Vagina (tissue), 2 donors: ENCODE data around the gene ODF4. TPM values are rescaled to one million over a fixed set of nuclear protein-coding genes. Genes with fewer than 3 reads are reported as not detected.

ENCODE experiments used
- DNase-seq, 2 donors: peaks; one replicate each; pipeline ENCODE4 v3.0.0-alpha.2; 2017; ENCODE audit errors: extremely low spot score in 2 of 2
- H3K27ac ChIP-seq: fragments of 200-600 bp; sonication (generic); one replicate; pipeline ENCODE4 v1.5.1; 2019
- H3K27me3 ChIP-seq: fragments of 200-600 bp; sonication (generic); one replicate; pipeline ENCODE4 v1.5.1; 2019
- H3K36me3 ChIP-seq, 2 donors: fragments of 200-600 bp; sonication (generic); one replicate each; pipeline ENCODE4 v1.5.1; 2017 to 2019
- H3K4me1 ChIP-seq: fragments of 200-600 bp; sonication (generic); one replicate; pipeline ENCODE4 v1.5.1; 2019
- H3K4me3 ChIP-seq, 2 donors: fragments of 200-600 bp; sonication (generic); 1 replicate in 1 of 2; 2 replicates in 1 of 2; pipeline ENCODE4 v1.5.1; 2016 to 2019
- H3K9me3 ChIP-seq: fragments of 200-600 bp; sonication (generic); one replicate; pipeline ENCODE4 v1.5.1; 2019
- CTCF ChIP-seq, 3 experiments: fragments of 450-650 bp in 2 of 3; fragments of 200-600 bp in 1 of 3; sonication (generic) in 1 of 3; IDR thresholded peaks; one replicate each; pipeline ENCODE4 v1.5.1; 2017 to 2019; ENCODE audit warnings: antibody characterized with exemption in 3 of 3, mild to moderate bottlenecking in 2 of 3, moderate library complexity in 2 of 3
- POLR2A ChIP-seq, 2 donors: fragments of 450-650 bp; IDR thresholded peaks; one replicate each; pipeline ENCODE4 v1.6.1; 2017; ENCODE audit warnings: antibody characterized with exemption in 2 of 2, mild to moderate bottlenecking in 2 of 2, moderate library complexity in 2 of 2
- POLR2AphosphoS5 ChIP-seq, 2 donors: sonication (generic); formaldehyde crosslinking; IDR thresholded peaks; one replicate each; pipeline ENCODE4 v1.9.0; 2017; ENCODE audit warnings: antibody characterized with exemption in 2 of 2, mild to moderate bottlenecking in 2 of 2, low read depth in 1 of 2; ENCODE audit not compliant: insufficient read depth in 1 of 2
- intact Hi-C: fragments of 100-400 bp; cut with DNase I; formaldehyde crosslinking; loops from one replicate; pipeline ENCODE4 v1.15.1; 2023
- total RNA-seq: library from RNA; depleted of rRNA; stranded (reverse); fragments of >200 nt; gene quantifications from one replicate; pipeline ENCODE4 v1.2.3, GENCODE V29; 2016

The ODF4 gene
- total RNA-seq, 1 donor from 2014 or later, result not detected

- no peak for DNase-seq
- no peaks in the 10 kb centered on the region for H3K36me3 ChIP-seq
- H3K9me3 ChIP-seq, result no peaks in the 10 kb centered on the region
- no peak for TF ChIP-seq POLR2AphosphoS5 (IDR thresholded peaks at IDR 0.05; ENCODE audit: insufficient read depth in 1 of 2, low read depth in 1 of 2)
- TF ChIP-seq CTCF (IDR thresholded peaks at IDR 0.05), result no peak
- no peak for TF ChIP-seq POLR2A (IDR thresholded peaks at IDR 0.05)
- H3K4me1 ChIP-seq, result peaks cover 13% of the 10 kb centered on the region
- no peak overlapping the region for H3K4me3 ChIP-seq
- intact Hi-C loops, result no loop called here
- no peak overlapping the region for H3K27ac ChIP-seq
- H3K27me3 ChIP-seq, result peaks cover 5% of the 10 kb centered on the region
Observed at GRCh38 chr17:8312726-8313600, 26.7 kb upstream of the ODF4 start.

DNA sequence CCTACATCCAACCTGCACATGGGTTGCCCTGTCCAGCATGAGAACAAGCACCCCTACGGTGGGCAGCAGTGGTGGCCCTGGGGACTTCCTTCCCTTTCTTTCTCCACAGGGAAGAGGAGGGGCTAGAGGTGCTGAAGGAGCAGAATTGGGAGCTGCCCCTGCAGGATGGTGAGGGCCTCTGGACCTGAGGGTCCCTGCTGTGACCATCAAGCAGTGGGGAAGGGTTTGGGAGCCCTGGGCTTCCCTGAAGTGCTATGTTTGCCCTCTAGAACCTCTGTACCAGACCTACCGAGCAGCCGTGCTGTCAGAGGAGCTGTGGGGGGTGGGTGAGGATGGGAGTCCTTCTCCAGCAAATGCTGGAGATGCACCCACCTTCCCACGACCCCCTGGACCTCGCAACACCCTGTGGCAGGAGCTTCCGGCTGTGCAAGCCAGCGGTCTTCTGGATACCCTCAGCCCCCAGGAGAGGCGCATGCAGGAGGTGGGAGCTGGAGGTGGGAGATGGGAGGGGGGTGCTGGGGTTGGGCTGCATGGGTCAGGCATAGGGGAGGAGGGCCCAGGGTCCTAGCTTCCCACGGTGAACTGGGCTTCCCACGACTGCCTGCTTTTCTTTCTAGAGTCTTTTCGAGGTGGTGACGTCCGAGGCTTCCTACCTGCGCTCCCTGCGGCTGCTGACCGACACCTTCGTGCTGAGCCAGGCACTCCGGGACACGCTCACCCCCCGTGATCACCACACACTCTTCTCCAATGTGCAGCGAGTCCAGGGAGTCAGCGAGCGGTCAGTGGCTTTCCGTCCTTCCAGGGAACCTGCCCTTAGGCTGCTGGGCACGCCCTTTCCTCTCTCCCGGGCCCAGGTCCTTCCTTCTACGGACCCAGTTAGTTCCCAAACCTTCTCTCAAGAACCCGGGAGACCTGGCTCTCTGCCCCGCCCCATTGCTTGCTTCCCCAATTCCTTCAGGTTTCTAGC, 24.6 kb upstream of the ODF4 start:
- H3K4me1 ChIP-seq, result peaks cover 13% of the 10 kb centered on the region
- TF ChIP-seq POLR2A (IDR thresholded peaks at IDR 0.05) (no peak), POLR2AphosphoS5 (IDR thresholded peaks at IDR 0.05; ENCODE audit: insufficient read depth in 1 of 2, low read depth in 1 of 2) (no peak), CTCF (IDR thresholded peaks at IDR 0.05) (no peak)
- intact Hi-C loops, result no loop called here
- no peaks in the 10 kb centered on the region for H3K9me3 ChIP-seq
- DNase-seq, result no peak
- peaks cover 5% of the 10 kb centered on the region for H3K27me3 ChIP-seq
- no peak overlapping the region for H3K27ac ChIP-seq
- no peaks in the 10 kb centered on the region for H3K36me3 ChIP-seq
- H3K4me3 ChIP-seq, result no peak overlapping the region

GRCh38 chr17:8315764-8316217, 23.8 kb upstream of the ODF4 start:
- H3K36me3 ChIP-seq, result no peaks in the 10 kb centered on the region
- H3K4me3 ChIP-seq, result no peak overlapping the region
- H3K27ac ChIP-seq, result no peak overlapping the region
- DNase-seq, result no peak
- peaks cover 13% of the 10 kb centered on the region for H3K4me1 ChIP-seq
- intact Hi-C loops, result no loop called here
- no peaks in the 10 kb centered on the region for H3K9me3 ChIP-seq
- TF ChIP-seq CTCF (IDR thresholded peaks at IDR 0.05) (no peak), POLR2A (IDR thresholded peaks at IDR 0.05) (no peak), POLR2AphosphoS5 (IDR thresholded peaks at IDR 0.05; ENCODE audit: insufficient read depth in 1 of 2, low read depth in 1 of 2) (no peak)
- H3K27me3 ChIP-seq, result peaks cover 5% of the 10 kb centered on the region

DNA sequence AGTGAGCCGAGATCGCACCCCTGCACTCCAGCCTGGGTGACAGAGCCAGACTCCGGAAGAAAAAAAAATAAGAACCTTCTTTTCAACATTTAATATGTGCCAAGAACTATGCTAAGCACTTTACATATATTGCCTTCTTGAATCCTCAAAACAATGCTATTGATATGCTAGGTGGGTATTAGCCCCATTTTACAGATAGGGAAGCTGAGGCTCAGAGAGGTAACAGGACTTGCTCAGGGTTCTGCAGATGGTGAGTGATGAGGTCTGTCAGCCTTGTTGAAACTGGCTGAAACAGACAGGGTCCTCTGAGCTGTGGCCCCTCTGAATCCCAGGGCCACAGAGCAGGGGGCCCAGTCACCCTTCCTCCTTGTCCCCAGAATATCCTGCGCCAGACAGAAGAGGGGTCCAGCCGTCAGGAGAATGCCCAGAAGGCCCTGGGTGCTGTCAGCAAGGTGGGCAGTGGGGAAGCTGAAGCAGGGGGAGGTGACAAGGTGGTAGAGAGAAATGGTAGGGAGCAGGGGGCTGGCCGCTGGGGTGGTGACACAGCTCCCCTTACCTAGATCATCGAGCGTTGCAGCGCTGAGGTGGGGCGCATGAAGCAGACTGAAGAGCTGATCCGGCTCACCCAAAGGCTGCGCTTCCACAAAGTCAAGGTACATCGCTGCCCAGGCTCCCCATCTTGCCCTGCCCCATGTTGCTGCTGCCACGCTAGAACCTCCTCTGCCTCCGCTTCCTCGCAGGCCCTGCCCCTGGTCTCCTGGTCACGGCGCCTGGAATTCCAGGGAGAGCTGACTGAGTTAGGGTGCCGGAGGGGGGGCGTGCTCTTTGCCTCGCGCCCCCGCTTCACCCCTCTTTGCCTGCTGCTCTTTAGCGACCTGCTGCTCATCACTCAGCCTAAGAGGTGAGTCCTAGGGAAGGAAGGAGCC, 21.4 kb upstream of the ODF4 start:
- H3K36me3 ChIP-seq, result no peaks in the 10 kb centered on the region
- TF ChIP-seq CTCF (IDR thresholded peaks at IDR 0.05), result no peak
- no peak overlapping the region for H3K27ac ChIP-seq
- no peaks in the 10 kb centered on the region for H3K9me3 ChIP-seq
- DNase-seq, result no peak
- H3K4me3 ChIP-seq, result no peak overlapping the region
- peaks cover 13% of the 10 kb centered on the region for H3K4me1 ChIP-seq
- peaks cover 5% of the 10 kb centered on the region for H3K27me3 ChIP-seq
- intact Hi-C loops, result no loop called here
